NCI-H187 (cell line): ENCODE data around the gene HRH3.

Experiments used
- DNase-seq, 2 experiments: peaks; one replicate each; lab custom pipeline; 2025; lab: John Stamatoyannopoulos, UW

HRH3 gene

DNA sequence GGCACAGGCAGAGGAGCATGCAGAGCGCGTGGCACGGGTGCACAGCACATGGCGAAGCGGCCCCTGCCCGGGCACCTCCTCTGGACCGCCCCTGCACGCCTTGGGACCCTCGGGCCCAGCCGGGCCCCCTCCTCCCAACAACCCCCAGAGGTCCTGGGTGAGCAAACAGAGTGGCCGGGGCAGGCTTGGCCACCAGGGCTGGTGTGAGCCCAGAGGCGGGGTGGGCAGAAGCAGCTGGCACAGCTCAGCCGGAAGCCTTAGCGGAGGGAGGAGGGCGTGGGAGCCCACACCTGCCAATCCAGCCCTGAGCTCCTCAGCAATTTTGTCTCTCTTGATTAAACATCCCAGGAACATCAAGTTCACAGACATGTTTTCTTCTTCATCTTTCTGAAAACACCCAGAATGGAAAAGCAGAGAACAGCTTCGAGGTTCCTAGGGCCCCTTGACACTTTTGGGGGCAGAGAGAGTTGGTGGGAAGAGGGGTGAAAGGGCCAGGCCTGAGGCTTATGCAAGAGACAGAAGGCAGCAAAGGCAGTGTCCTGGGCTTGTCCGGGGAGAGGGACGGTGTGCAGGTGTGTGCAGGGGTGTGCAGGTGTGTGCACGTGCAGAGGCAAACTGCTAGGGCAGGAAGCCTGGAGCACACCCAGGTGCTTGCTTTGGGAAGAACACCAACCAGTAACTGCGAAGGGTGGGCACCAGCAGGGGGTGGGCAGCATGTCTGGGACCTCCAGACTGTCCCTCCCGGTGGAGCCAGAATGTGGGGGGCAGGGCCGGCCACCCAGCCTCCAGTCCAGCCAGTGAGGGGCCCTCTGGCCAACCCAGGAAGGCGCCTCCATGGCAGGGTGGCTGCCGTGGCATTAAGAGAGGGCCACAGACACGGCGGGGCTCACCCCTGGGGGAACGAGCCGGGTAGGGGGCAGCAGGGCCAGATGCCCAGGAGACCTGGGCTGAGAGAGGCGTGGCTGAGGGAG is 4.8 kb downstream of the HRH3 start:
- no peak for DNase-seq

DNA sequence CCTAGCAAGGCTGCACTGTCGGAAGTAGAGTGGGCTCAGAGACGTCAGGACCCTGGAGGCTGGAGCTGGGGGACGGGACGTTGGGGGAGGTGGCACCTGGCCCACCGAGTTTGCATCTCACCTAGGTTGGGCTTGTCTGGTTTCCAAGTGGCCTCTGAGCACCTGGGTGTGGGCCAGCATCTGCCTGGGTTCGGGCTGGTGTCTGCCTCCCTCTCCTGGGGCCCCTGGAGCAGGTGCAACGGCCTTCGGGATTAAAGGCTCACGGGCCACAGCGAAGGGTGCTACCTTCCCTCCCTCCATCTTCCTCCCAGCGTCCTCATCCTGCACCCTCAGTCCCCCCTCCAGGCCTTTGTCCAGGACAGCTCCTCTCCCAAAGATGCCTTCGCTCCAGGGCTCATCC is 6.0 kb downstream of the HRH3 start:
- no peak for DNase-seq

DNA sequence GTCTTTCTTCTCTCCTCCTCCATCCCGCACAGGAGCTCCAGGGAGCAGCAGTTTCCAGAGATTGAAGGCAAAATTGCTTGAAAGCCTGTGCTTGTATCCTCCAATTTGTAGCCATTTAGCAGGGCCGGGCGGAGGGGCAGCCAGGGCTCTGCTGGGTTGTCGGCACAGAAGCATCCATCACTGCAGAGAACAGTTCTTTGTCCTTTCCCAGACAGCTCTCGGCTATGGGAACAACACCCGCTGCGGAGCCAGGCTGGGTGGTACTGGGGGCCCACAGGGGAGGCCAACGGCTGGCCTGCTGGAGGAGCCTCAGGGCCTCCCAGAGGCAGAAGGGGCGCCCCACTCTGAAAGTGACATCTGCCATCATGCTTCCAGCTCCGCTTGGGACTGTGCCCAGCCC is 7.8 kb downstream of the HRH3 start:
- no peak for DNase-seq

DNA sequence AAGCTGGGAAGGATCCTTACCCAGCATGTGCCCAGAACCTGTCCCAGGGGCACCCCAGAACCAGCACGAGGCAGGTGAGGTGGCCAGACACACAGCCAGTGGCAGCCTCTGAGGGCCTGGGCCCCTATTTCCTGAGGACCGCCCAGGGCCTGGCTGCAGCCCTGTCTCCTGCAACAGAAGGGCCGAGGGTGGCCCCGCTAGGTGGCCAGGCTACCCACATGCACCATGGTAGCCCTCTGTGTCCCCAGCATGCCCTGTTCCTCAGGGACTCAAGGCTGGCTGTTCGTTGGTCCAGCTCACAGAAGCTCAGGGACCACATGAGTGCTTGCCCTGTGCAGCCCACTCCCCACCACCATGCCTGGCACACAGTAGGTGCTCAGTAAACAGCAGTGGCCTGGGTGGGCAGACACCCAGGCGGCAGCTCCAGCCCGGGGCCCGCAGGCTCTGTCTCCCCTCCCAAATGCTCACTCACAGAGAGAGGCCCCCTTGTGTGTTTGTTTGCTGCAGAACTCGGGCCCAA is 8.2 kb downstream of the HRH3 start:
- DNase-seq = no peak

DNA sequence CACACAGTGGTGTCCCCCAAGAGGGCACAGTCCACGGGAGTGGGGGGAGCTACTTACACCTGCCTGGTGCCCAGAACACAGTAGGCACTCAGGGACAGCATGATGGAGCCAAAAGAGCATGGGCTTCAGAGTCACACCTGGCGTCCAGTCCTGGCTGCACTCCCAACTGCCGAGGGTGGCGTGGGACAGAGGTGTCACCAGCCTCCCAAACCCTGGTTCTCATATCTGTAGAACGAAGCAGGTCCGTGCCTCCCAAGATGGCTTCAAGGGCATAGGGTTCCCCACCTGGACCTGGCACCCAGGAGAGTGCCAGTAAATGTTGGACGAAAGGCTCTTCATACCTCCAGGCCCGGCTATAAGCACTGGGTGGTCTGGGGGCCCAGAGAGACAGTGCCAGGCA is 8.9 kb downstream of the HRH3 start:
- DNase-seq = no peak

DNA sequence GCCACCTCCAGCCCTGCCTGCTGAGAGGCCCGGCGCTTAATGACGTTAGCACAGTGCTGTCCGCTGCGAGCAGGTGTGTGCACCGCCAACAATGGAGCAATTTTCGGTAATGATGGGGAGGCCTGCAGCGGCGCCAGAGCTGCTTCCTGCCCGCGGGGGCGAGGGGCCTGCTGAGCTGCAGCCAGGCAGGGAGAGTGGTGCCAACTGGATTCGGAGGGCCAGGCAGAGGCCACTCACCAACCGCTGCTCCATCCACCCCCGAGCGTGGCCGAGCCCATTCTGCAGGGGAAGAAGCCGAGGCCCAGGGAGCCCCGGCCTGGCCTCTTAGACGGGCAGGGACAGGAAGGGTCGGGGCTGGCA is 9.6 kb downstream of the HRH3 start:
- no peak for DNase-seq

DNA sequence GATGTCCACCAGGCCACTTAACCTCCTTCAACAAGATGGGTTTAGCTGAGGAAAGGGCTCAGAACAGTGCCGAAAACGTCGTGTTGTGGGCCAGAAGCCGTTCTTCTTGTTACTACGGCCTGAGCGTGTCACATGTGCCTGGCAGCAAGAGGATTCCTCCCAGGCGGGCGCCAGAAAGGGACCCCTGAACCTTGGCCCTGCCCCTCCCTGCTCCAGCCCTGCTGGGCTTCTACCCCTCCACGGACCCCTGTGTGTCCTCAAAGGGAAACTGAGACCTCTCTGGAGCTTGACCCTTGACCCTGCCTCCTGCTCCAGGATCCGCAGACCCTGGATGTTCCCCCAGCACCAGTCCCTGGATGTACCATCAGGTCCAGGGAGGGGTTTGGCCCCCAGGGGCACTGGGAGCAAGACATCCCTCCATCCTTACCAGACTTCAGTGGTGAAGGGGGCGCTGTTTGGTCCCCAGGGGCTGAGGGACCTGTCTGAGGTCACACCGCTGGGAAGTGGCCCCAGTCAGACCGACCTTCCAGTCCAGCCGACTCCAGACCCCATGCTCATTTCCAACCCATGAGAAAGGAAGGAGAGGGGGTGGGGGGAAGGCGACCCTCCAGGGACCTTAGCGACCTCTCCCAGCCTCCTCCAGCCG is 10.1 kb downstream of the HRH3 start:
- no peak for DNase-seq

- no peak for DNase-seq
These were observed 11.0 kb downstream of the HRH3 start for GRCh38 chr20:62208795-62209755.

- DNase-seq = no peak
These were observed 11.8 kb downstream of the HRH3 start for GRCh38 chr20:62208061-62208794.

- DNase-seq = no peak
These were observed 13.7 kb downstream of the HRH3 start for GRCh38 chr20:62206388-62206775.

DNA sequence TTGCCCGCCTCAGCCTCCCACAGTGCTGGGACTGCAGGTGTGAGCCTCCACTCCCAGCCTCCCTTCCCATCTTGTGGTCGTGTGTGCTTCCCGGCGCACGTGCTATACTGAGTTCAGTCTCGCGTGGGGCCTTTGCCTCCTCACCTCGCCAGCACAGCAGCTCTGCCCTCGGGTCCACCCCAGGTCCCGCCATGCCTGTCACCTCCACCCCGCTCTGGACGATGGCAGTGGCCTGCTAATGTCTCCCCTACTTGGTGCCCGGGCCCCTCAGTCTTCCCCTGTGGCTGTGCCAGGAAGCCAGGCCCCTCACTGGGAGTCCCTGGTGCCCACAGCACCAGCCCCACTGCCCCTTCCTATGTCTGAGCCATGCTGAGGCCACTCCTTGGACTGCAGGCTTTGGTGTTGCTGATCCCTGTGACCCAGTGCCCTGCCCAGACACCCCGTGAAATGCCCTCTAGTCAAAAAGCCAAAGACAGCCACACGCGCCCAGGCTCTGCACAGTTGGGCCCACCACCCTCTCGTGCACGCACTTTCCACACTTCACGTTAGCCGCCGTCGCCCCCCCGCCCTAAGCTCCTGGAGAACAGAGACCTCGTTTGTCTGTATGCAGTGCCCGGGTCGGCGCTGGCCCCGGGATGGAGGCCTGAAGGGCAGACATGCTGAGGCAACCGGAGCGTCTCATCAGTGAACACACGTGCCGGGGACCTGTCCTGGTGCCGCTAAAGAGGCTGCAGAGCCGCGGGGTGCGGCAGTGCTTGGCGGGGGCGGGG is 14.3 kb downstream of the HRH3 start:
- no peak for DNase-seq

DNA sequence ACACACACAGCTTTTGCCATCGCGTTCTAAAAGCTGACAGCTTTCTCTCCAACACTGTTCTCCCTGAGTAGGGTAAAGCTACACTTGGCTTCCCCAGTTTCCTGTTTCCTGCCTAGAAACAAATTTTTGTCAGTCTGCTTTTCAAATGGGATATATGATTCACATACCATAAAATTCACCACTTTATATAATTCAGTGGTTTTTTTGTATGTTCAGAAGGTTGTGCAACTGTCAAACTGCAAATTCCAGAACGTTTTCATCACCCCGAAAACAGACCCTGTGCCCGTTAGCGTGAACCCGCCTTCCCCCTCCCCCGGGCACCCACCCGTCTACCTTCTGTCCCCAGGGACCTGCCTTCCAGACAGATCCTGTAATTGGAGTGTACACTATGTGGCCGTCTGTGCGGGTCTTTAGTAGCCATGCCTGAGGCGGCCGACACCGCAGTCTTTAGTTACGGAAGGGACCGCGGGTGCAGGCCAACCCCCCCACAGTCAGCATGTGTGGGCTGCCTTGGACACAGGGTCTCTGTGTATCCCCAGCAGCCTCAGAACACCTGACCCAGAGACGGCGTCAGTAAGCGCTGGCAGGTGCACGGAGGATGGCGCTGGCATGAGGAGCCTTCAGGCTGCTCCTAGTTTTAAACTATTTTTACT is 16.6 kb downstream of the HRH3 start:
- DNase-seq = peak in 1 of 2 experiments; percentile 43

DNA sequence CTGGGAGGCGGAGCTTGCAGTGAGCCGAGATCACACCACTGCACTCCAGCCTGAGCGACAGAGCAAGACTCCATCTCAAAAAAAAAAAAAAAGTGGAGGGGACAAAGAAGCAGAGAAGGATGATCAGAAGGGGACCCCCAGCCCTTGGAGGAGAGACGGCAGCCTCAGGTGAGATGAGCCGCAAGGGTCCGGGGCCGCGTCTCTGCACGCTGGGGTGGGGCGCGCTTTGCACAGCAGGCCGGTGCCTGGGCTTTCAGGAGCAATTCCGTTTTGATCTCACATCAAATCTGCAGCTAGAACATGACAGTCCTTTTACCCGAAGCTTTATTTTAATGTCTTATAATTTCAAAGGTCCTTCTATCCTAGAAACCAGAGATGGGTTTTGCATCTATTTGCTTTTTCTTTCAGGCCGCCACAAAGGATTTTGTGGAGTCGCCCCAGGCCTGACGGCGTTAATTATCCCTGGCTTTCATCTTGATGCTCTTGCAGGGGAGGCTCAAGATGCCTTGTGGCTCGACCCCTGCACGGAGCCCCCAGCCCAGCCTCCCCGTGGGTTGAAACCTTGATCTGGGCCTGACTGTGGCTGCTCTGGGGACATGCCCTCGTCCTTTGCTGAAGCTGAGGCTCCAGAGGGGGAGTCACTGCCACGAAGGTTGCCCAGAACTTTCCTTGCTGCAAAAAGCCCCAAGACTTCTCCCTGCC is 17.3 kb downstream of the HRH3 start:
- no peak for DNase-seq

- no peak for DNase-seq
These were observed 18.0 kb downstream of the HRH3 start for GRCh38 chr20:62202083-62202395.

DNA sequence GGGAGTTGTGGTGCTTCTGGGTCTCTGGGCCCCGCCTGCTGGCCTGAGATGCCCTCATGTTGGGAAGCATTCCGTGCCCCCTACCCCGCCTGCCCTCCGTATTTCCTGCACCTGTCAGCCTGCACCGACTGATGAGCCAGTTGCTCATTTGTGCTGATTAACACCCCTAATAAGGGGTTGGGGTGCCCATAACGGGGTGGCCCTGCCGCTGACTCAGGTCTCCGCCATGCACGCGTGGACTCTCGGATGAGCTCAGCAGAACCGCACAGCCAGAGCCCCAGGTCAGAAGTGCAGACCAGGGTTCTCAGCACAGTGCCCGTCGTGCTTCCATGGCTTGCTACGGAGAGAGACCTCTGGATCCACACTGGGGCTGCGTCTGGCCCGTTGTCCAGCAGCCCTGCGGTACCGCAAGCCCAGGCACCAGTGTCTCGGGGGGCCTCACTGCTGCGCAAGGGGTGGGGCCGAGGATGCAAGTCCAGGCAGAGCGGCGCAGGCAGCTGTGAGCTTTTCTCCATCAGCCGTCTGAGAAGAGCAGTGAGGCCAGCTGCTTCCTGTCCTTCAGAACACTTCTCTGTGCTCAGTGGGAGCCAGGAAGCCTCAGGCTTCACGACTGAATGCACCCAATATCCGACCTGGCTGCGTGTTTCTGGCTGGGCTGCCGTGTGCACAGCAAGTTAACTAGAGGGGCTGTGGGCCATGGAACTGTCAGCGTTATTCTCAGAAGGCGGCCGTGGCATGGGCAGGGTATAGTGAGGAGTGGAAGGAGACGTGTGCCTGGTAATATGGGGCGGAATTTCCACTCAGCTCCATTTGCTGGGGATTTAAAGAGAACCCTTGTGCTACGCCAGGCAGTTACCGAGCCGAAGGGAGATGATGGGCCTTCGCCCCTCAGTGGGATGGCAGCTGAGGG is 18.6 kb downstream of the HRH3 start:
- peak; percentile 46 to 77 for DNase-seq

- no peak for DNase-seq
These were observed 19.4 kb downstream of the HRH3 start for GRCh38 chr20:62200491-62201172.

GRCh38 chr20:62198931-62199330 is 21.1 kb downstream of the HRH3 start:
- no peak for DNase-seq

DNA sequence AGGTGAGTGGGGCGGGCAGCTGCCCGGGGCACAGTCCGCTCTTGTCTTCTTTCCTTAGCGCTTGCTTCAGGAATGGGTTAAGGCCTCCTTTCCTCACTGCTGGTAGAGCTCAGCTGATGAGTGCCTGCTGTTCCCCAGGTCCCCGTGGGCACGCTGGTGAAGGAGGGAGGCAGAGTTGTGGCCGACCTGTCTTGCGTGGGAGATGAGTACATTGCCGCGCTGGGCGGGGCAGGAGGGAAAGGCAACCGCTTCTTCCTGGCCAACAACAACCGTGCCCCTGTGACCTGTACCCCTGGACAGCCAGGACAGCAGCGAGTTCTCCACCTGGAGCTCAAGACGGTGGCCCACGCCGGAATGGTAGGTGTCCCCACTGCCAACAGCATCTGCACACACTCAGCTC is 21.6 kb downstream of the HRH3 start:
- no peak for DNase-seq
